MM.1S (cell line): ENCODE results near the gene PORCN.

Experiments
- DNase-seq: peaks from one replicate; pipeline ENCODE4 v3.0.0-alpha.2; 2015
- H2AFZ ChIP-seq: fragments of 300-600 bp; sonication (generic); 2 replicates; pipeline ENCODE4 v1.6.0; 2016; ENCODE audit warnings: antibody characterized with exemption, low read length
- H3F3A ChIP-seq: fragments of 300-600 bp; sonication (generic); 2 replicates; pipeline ENCODE4 v1.6.1; 2016; ENCODE audit warnings: mild to moderate bottlenecking, antibody characterized with exemption, low read length, moderate library complexity, mixed read lengths; ENCODE audit not compliant: insufficient read depth
- H3K27ac ChIP-seq: fragments of 300-600 bp; sonication (generic); 2 replicates; pipeline ENCODE4 v1.5.1; 2016; ENCODE audit warnings: mild to moderate bottlenecking, low read length
- H3K27me3 ChIP-seq: fragments of 300-600 bp; sonication (generic); replicated peaks from 2 replicates; pipeline ENCODE4 v1.6.0; 2016; ENCODE audit warnings: low read length; ENCODE audit not compliant: insufficient read depth
- H3K36me3 ChIP-seq: fragments of 300-600 bp; sonication (generic); replicated peaks from 2 replicates; pipeline ENCODE4 v1.6.1; 2016; ENCODE audit warnings: mild to moderate bottlenecking, low read length, mixed read lengths; ENCODE audit not compliant: insufficient read depth
- H3K4me1 ChIP-seq: fragments of 300-600 bp; sonication (generic); 2 replicates; pipeline ENCODE4 v1.6.1; 2016; ENCODE audit warnings: low read length, mixed read lengths
- H3K4me2 ChIP-seq: fragments of 300-600 bp; sonication (generic); 2 replicates; pipeline ENCODE4 v1.6.0; 2016; ENCODE audit warnings: low read depth, low read length
- H3K4me3 ChIP-seq: fragments of 300-600 bp; sonication (generic); 2 replicates; pipeline ENCODE4 v1.5.1; 2016; ENCODE audit warnings: low read length, mixed read lengths
- H3K79me2 ChIP-seq: fragments of 300-600 bp; sonication (generic); 2 replicates; pipeline ENCODE4 v1.6.1; 2016; ENCODE audit warnings: mixed run types, low read length, mixed read lengths
- H3K9ac ChIP-seq: fragments of 300-600 bp; sonication (generic); 2 replicates; pipeline ENCODE4 v1.6.1; 2016; ENCODE audit warnings: low read length, mixed read lengths
- H3K9me2 ChIP-seq: fragments of 300-600 bp; sonication (generic); replicated peaks from 2 replicates; pipeline ENCODE4 v1.6.1; 2016; ENCODE audit warnings: mild to moderate bottlenecking, low read length, mixed read lengths; ENCODE audit not compliant: insufficient read depth
- H3K9me3 ChIP-seq: fragments of 300-600 bp; sonication (generic); replicated peaks from 2 replicates; pipeline ENCODE4 v1.6.1; 2016; ENCODE audit warnings: mild to moderate bottlenecking, low read length, mixed read lengths; ENCODE audit not compliant: insufficient read depth
- H4K20me1 ChIP-seq: fragments of 300-600 bp; sonication (generic); 2 replicates; pipeline ENCODE4 v1.6.1; 2016; ENCODE audit warnings: mild to moderate bottlenecking, low read length, moderate library complexity, mixed read lengths; ENCODE audit not compliant: insufficient read depth
- CTCF ChIP-seq: fragments of 300-600 bp; sonication (generic); IDR thresholded peaks from 2 replicates; pipeline ENCODE4 v1.5.1; 2016; ENCODE audit warnings: antibody characterized with exemption, low read length, mixed read lengths
- EZH2 ChIP-seq: fragments of 300-600 bp; sonication (generic); optimal IDR thresholded peaks from 2 replicates; pipeline ENCODE3; 2017; ENCODE audit warnings: low read depth, mild to moderate bottlenecking, antibody characterized with exemption, low read length, mixed read lengths
- EZH2phosphoT487 ChIP-seq: fragments of 300-600 bp; sonication (generic); IDR thresholded peaks from 2 replicates; pipeline ENCODE4 v1.6.1; 2018; ENCODE audit warnings: antibody characterized with exemption, low read length

The PORCN gene

GRCh38 chrX:48467281-48467761 is 41.5 kb upstream of the PORCN start:
- no peaks in the 10 kb centered on the region for H4K20me1 ChIP-seq
- H3K9me2 ChIP-seq: no peaks in the 10 kb centered on the region
- no peak overlapping the region for H3K27ac ChIP-seq
- H3K4me3 ChIP-seq: peak overlapping the region; percentile 86
- 0 out of 2 replicates have a peak overlapping the region, but pooled peaks have one; percentile 23 for H2AFZ ChIP-seq
- no peaks in the 10 kb centered on the region for H3F3A ChIP-seq
- H3K4me2 ChIP-seq: peak overlapping the region; percentile 74
- H3K36me3 ChIP-seq: no peaks in the 10 kb centered on the region
- no peak for DNase-seq
- no peaks in the 10 kb centered on the region for H3K4me1 ChIP-seq
- H3K9ac ChIP-seq: peak overlapping the region; percentile 88
- TF ChIP-seq CTCF: no peak
- no peaks in the 10 kb centered on the region for H3K27me3 ChIP-seq
- H3K9me3 ChIP-seq: no peaks in the 10 kb centered on the region
- peaks cover 48% of the 10 kb centered on the region for H3K79me2 ChIP-seq

GRCh38 chrX:48468247-48468671 is 40.5 kb upstream of the PORCN start:
- Histone ChIP-seq H3K9ac (peak overlapping the region; percentile 88), H3F3A (no peaks in the 10 kb centered on the region), H3K4me1 (no peaks in the 10 kb centered on the region), H2AFZ (0 out of 2 replicates have a peak overlapping the region, but pooled peaks have one; percentile 49), H3K27me3 (no peaks in the 10 kb centered on the region), H3K9me3 (no peaks in the 10 kb centered on the region), H3K9me2 (no peaks in the 10 kb centered on the region), H3K36me3 (no peaks in the 10 kb centered on the region), H3K27ac (peak overlapping the region; percentile 46; the same call in 1 of the 2 replicates), H3K4me2 (peak overlapping the region; percentile 74), H3K79me2 (peaks cover 48% of the 10 kb centered on the region), H4K20me1 (no peaks in the 10 kb centered on the region), H3K4me3 (peak overlapping the region; percentile 86)
- TF ChIP-seq CTCF (no peak), EZH2phosphoT487 (no peak), EZH2 (no peak)
- DNase-seq: peak; percentile 53

GRCh38 chrX:48468693-48469691 is 39.8 kb upstream of the PORCN start:
- DNase-seq: peak; percentile 56
- H3K27ac ChIP-seq: peak overlapping the region; percentile 46; the same call in 1 of the 2 replicates
- H3K9ac ChIP-seq: peak overlapping the region; percentile 88
- peak overlapping the region; percentile 74 for H3K4me2 ChIP-seq
- no peaks in the 10 kb centered on the region for H3K9me3 ChIP-seq
- peak overlapping the region; percentile 49 for H2AFZ ChIP-seq
- H3K27me3 ChIP-seq: no peaks in the 10 kb centered on the region
- no peaks in the 10 kb centered on the region for H4K20me1 ChIP-seq
- H3K79me2 ChIP-seq: peaks cover 46% of the 10 kb centered on the region
- no peaks in the 10 kb centered on the region for H3K36me3 ChIP-seq
- H3F3A ChIP-seq: no peaks in the 10 kb centered on the region
- H3K4me3 ChIP-seq: peak overlapping the region; percentile 86
- no peaks in the 10 kb centered on the region for H3K4me1 ChIP-seq
- TF ChIP-seq EZH2 (no peak), EZH2phosphoT487 (no peak), CTCF (peak; percentile 43)
- H3K9me2 ChIP-seq: no peaks in the 10 kb centered on the region
